Muscle layer of colon (tissue), 2 donors: ENCODE data around the gene BRCC3.

Experiments used
- H3K27ac ChIP-seq: one replicate; pipeline ENCODE4 v1.7.0; 2013; ENCODE audit warnings: low read depth, mild to moderate bottlenecking, low read length, moderate library complexity
- H3K27me3 ChIP-seq, 2 donors: one replicate each; pipeline ENCODE4 v1.7.0; 2013; ENCODE audit warnings: low read length in 2 of 2, mild to moderate bottlenecking in 2 of 2; ENCODE audit not compliant: insufficient read depth in 2 of 2, control insufficient read depth in 1 of 2
- H3K36me3 ChIP-seq: one replicate; pipeline ENCODE4 v1.7.0; 2013; ENCODE audit warnings: mild to moderate bottlenecking, low read length; ENCODE audit not compliant: insufficient read depth
- H3K4me1 ChIP-seq: one replicate; pipeline ENCODE4 v1.7.0; 2013; ENCODE audit warnings: mild to moderate bottlenecking, low read length; ENCODE audit not compliant: insufficient read depth
- H3K4me3 ChIP-seq, 2 donors: one replicate each; pipeline ENCODE4 v1.7.0; 2013; ENCODE audit warnings: low read length in 2 of 2, low read depth in 1 of 2, mild to moderate bottlenecking in 1 of 2, moderate library complexity in 1 of 2
- H3K9ac ChIP-seq: one replicate; pipeline ENCODE4 v1.7.0; 2013; ENCODE audit warnings: low read length
- H3K9me3 ChIP-seq: one replicate; pipeline ENCODE4 v1.7.0; 2013; ENCODE audit warnings: mild to moderate bottlenecking, low read length
- donor health status: abdominal sarcoma.
- donor health status: Adenocarcinoma of cecum.

The BRCC3 gene

DNA sequence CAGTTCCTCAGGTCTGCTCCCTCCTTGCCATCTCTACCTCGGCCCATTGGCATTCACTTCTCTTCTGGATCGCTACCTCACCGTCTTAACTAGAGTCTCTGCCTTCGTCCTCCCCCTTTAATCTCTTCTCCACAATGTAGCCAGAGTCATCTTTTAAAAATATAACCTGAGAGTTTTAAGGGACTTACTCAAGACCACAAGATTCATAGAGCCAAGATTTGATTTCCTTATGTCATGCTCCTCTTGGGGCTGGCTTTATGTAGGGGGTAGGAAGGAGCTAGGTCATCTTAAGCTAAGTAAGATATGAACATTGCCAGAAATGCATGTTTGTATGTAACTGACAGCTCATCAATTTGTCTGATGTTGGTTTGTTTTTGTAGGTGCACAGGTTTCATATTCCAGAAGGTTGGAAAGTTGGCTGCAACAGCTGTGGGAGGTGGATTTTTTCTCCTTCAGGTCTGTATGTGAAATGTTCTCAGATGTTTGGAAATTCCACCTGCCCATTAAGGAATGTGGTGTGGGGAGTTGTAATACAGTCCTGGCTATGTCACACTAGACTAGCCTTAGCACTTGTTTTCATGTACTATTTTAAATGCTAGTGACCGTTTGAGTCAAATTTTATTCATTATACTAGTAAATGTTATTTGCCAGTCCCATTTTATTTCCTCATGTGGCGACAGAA lies 25.0 kb upstream of the BRCC3 start:
- Histone ChIP-seq H3K4me1 (no peaks in the 10 kb centered on the region), H3K27ac (no peak overlapping the region), H3K9me3 (no peaks in the 10 kb centered on the region), H3K9ac (no peak overlapping the region), H3K4me3 (no peak overlapping the region), H3K36me3 (peaks cover 8% of the 10 kb centered on the region), H3K27me3 (no peaks in the 10 kb centered on the region)

DNA sequence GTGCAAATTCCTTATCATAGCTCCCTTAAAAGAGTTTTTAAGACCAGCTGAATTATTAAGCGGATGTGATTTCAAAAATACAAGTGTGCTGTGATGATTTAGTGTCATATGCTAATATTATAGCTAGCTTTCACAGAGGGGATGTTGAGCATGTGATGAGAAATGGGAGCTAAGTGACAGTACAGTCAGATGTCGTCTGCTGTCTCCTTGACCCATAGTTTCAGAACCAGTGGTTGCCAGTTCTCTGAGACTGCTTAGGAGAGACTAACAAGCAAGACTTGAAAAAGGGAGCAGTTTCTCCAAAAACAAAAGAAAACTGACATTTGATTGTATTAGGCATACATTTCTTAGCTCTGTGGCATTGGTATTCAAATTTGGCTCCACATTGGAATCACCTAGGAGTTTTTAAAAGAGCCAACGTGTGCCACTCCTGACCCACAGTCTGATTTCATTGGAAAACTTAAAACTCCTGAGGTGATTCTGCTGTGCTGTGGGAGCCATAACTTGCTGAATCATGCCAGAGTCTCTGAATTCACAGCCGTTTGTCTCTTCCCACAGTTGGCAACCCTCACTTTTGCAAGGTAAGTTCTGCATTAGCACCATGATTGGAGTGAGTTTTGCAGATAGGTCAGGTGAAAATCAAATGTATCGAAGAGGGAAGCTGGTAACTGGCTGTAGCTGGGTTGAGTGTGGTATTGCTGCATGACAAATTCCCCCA lies 24.3 kb upstream of the BRCC3 start:
- no peak overlapping the region for H3K9ac ChIP-seq
- peaks cover 12% of the 10 kb centered on the region for H3K36me3 ChIP-seq
- no peak overlapping the region for H3K4me3 ChIP-seq
- H3K27ac ChIP-seq = no peak overlapping the region
- no peaks in the 10 kb centered on the region for H3K9me3 ChIP-seq
- H3K27me3 ChIP-seq = no peaks in the 10 kb centered on the region
- H3K4me1 ChIP-seq = no peaks in the 10 kb centered on the region

DNA sequence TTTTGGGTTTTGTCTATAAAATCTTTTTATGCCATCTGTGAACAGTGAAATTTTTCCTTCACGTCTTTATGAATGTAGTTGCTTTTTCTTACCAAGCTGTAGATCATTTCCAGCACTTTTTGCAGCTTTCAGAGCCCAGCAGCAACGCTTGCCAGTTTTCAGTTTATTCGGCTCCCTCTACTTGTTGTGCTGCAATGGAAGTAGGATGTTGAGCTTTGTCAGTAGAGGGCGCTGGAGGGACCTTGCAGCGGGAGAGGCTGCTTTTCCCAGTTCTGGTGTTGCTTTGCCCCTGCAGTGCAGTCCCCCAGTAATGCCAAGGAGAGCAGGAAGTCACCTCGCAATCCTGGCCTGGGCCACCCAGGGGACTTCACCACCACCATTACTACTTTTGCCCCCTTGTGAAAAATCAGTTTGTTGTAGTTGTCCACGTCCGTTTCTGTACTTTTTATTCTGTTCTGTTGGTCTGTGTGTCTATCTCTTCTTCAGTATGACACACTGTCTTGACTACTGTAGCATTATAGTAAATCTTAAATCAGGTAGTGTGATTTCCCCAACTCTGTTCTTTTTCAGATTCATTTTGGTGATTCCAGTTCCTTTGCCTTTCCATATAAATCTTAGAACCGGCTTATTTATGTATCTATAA lies 22.2 kb upstream of the BRCC3 start:
- H3K4me3 ChIP-seq = no peak overlapping the region
- no peaks in the 10 kb centered on the region for H3K27me3 ChIP-seq
- peaks cover 12% of the 10 kb centered on the region for H3K36me3 ChIP-seq
- H3K9me3 ChIP-seq = no peaks in the 10 kb centered on the region
- H3K4me1 ChIP-seq = no peaks in the 10 kb centered on the region
- no peak overlapping the region for H3K27ac ChIP-seq
- no peak overlapping the region for H3K9ac ChIP-seq

DNA sequence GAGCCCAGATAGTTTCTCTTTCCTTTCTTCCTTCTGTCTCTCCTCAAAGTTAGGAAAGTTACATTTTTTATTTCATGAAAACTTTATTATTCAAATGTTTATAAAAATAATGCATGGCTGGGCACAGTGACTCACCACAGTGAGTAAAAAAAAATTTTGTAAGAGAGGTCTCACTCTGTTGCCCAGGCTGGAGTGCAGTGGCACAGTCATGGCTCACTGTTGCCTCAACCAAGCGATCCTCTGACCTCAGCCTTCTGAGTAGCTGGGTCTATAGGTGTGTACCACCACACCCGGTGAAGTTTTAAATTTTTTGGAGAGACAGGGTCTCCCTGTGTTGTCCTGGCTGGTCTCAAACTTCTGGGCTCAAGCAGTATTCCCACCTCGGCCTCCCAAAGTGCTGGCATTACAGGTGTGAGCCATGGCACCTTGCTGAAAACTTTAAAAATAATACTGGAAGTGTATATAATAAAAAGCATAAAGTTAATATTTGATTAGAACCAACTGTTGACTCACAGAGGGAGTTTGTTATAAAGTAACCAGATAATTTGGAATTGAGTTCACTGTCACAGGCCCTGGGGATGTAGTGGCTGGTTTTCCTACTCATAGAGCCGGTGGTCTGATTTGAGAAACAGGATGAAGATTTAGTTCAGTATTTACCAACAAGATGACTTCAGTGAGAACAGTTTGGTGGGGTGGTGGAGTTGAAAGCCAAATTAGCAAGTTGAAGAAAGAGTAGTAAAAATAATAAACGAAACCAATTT lies 18.4 kb upstream of the BRCC3 start:
- peaks cover 5% of the 10 kb centered on the region for H3K36me3 ChIP-seq
- no peak overlapping the region for H3K27ac ChIP-seq
- H3K9me3 ChIP-seq = no peaks in the 10 kb centered on the region

DNA sequence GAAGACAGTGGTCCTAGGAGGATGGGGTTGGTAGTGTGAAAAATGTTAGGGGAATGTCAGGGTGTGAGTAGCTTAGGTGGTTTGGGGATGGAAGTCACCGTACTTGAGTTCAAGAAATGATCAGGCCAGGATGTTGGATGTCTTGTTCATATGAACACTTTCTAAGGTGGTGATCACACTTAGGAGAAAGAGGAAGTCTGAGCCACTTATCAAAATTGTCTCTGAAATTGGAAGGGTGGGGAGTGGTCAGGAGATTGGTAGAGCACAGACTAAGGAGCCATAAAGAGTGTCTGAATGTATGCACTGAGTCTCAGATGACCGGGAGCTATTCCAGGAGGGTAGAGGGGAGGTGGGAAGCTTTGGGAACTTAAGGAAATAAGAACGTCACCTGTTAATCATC lies 17.7 kb upstream of the BRCC3 start:
- H3K4me1 ChIP-seq = peaks cover 8% of the 10 kb centered on the region
- H3K36me3 ChIP-seq = peaks cover 5% of the 10 kb centered on the region
- H3K27me3 ChIP-seq = no peaks in the 10 kb centered on the region
- no peaks in the 10 kb centered on the region for H3K9me3 ChIP-seq
- no peak overlapping the region for H3K4me3 ChIP-seq
- no peak overlapping the region for H3K27ac ChIP-seq
- H3K9ac ChIP-seq = no peak overlapping the region

More for the DNA sequence above, 18.4 kb upstream of the BRCC3 start:
- H3K9ac ChIP-seq = no peak overlapping the region
- H3K4me1 ChIP-seq = peaks cover 8% of the 10 kb centered on the region
- no peaks in the 10 kb centered on the region for H3K27me3 ChIP-seq
- no peak overlapping the region for H3K4me3 ChIP-seq

DNA sequence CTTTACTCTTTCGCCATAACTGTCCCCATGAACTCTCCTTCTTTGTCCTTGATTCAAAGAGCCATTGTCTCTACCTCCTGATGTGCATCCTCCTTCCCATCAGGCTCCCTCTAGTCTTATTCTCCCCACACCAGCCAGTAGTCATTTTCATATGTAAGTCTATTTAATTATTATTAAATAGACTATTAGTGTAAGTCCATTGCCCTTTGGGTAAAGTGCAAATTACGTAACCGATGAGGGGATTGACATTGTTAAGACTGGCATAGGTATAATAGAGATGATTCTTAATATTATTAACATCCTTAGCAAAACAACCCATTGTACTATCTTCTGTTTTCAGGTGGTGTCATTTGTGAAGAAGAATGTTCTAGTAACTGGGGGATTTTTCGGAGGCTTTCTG lies 17.1 kb upstream of the BRCC3 start:
- Histone ChIP-seq H3K4me3 (no peak overlapping the region), H3K27ac (no peak overlapping the region), H3K4me1 (peaks cover 8% of the 10 kb centered on the region), H3K9me3 (no peaks in the 10 kb centered on the region), H3K36me3 (peaks cover 5% of the 10 kb centered on the region), H3K9ac (no peak overlapping the region), H3K27me3 (no peaks in the 10 kb centered on the region)

DNA sequence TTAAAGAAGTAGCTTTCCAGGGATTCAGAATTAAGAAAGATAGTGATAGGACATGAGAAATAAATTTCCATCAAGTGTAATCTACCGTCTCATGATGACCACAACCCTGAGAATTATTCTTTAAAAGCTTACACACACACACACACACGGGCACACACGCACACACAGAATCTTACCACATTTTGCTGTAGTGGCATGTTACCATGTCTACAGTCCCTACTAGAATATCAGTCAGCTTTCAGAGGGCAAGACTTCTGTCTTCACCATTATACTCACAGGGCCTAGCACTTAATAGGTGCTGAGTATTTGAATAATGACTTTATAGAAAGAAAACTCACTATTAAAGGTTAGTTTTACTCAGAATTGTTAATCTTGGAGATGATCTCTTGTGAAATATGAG lies 15.8 kb upstream of the BRCC3 start:
- H3K36me3 ChIP-seq = peaks cover 5% of the 10 kb centered on the region
- H3K9ac ChIP-seq = no peak overlapping the region
- H3K9me3 ChIP-seq = no peaks in the 10 kb centered on the region
- H3K27ac ChIP-seq = no peak overlapping the region
- H3K4me3 ChIP-seq = no peak overlapping the region
- H3K27me3 ChIP-seq = no peaks in the 10 kb centered on the region
- peaks cover 8% of the 10 kb centered on the region for H3K4me1 ChIP-seq

DNA sequence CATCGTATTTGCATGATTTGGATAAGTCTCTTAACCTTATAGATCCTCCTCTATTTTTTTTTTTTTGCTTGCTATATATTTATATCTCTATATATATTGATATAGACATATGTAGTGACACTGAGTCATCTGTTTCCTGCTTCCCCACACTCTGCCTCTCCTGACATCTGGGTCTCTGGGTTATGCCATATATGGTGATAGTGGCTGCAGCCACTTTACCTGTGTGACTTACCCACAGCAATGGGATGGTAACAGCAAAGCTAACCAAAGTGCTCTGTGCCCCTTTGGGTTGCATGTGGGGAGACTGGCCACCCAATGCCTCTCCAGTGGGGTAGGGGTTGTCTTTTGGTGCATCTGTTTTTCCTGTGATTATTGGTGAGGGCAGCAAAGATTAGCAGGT lies 14.8 kb upstream of the BRCC3 start:
- Histone ChIP-seq H3K36me3 (peaks cover 5% of the 10 kb centered on the region), H3K4me3 (no peak overlapping the region), H3K27me3 (no peaks in the 10 kb centered on the region), H3K27ac (peak overlapping the region; percentile 12), H3K9me3 (no peaks in the 10 kb centered on the region), H3K9ac (no peak overlapping the region), H3K4me1 (peaks cover 8% of the 10 kb centered on the region)

DNA sequence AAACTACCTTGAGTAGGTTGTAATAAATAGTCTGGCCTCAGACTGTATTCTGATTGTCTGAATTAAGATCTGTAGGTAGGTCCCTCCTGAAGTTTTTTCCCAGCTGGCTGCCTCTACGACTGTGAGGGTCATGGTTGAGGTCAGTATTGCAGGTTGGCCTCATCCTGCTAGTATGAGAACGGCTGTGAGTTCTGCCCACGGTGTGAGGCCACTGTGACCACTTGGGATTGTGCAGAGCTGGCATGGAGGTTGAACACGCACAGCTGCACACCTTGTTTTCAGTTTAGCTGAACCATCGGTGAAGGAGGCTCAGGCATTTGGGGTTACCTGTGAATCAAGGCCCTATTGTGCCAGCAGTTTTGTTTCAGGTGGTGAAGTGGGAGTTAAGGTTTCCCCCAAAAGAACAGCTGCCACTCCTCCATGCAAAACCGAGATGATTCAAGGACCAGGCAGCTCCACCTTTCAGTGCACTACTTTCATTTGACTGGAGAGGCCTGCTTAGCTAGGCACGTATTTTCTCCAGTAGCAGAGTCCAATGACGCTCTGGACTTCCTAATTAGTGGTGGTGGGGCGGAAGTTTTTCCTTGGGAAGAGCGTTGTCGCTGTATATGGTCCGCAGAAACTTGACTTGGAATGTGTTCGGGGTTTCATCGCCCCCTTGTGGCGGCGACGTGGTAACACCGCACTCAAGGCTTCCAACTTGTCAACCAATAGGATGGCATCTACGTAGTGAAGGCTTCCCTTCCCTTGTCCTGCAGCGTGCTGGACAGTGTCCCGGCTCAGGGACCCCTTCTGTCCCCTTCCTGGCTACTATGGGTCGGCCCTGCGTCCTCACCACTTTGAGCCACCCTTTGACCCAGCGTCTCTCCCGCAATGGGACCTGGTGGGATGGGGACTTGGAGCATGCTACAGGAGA lies 14.2 kb upstream of the BRCC3 start:
- Histone ChIP-seq H3K4me1 (peaks cover 8% of the 10 kb centered on the region), H3K27me3 (no peaks in the 10 kb centered on the region), H3K36me3 (no peaks in the 10 kb centered on the region), H3K9ac (no peak overlapping the region), H3K27ac (peak overlapping the region; percentile 12), H3K4me3 (peak overlapping the region in 1 of 2 donors; percentile 39), H3K9me3 (no peaks in the 10 kb centered on the region)

DNA sequence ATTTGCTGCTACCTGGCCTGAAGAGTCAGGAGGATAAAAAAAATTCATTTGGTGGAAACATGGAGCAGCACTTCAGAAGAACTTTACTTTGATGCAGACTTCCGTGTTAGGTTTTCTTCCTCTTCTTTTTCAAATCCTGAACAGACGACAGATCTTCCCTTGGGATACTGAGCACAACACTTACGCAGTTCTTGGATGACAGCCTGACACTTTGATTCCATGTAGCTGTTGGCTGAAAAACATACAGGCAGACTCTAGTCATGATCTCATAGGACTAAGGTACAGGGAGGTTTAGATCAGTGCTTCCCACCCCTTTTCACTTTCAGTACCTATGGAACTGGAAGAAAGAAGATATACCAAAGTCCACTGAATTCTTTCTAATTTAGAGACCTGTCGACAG lies 9.5 kb upstream of the BRCC3 start:
- Histone ChIP-seq H3K9ac (no peak overlapping the region), H3K36me3 (peaks cover 3% of the 10 kb centered on the region), H3K4me1 (peaks cover 7% of the 10 kb centered on the region), H3K4me3 (no peak overlapping the region), H3K9me3 (no peaks in the 10 kb centered on the region), H3K27me3 (no peaks in the 10 kb centered on the region), H3K27ac (no peak overlapping the region)
